GM20000 (cell line): ENCODE measurements around the gene TUBA1A.

Experiments
- DNase-seq: peaks from one replicate; pipeline ENCODE4 v3.0.0; 2012; ENCODE audit warnings: low spot score
- TF ChIP-seq, protein P1 (sequence below): IDR thresholded peaks from 2 replicates; pipeline ENCODE4 v1.5.1; 2012; ENCODE audit warnings: mild to moderate bottlenecking, control low read depth; ENCODE audit errors: extremely low read depth, missing control alignments

The TUBA1A gene

GRCh38 chr12:49188916-49189367, at the start of gene TUBA1A:
Gene TUBA1A, minus strand, starts transcription at chr12:49189080. Its CDS starts 101 bp downstream, at chr12:49188979.
- TF ChIP-seq, protein P1, sequence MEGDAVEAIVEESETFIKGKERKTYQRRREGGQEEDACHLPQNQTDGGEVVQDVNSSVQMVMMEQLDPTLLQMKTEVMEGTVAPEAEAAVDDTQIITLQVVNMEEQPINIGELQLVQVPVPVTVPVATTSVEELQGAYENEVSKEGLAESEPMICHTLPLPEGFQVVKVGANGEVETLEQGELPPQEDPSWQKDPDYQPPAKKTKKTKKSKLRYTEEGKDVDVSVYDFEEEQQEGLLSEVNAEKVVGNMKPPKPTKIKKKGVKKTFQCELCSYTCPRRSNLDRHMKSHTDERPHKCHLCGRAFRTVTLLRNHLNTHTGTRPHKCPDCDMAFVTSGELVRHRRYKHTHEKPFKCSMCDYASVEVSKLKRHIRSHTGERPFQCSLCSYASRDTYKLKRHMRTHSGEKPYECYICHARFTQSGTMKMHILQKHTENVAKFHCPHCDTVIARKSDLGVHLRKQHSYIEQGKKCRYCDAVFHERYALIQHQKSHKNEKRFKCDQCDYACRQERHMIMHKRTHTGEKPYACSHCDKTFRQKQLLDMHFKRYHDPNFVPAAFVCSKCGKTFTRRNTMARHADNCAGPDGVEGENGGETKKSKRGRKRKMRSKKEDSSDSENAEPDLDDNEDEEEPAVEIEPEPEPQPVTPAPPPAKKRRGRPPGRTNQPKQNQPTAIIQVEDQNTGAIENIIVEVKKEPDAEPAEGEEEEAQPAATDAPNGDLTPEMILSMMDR = no peak
- peak; percentile 93 for DNase-seq

DNA sequence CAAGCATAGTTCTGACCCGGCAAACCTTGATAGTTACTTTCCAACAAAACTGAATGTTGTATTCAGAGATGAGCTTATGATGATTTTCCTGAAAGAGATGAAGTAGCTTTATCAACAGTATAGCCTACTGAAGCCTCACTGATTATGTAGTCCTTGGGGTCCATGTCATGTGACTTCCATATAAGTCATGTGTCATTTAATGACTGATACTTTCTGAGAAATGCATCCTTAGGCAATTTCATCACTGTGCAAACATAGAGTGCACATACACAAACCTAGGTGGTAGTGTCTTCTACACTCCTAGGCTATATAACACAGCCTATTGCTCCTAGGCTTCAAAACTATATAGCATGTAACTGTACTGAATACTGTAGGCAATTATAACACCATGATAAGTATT, 47.5 kb upstream of the TUBA1A start:
- no peak for DNase-seq
- TF ChIP-seq, protein P1 = no peak

- DNase-seq = peak; percentile 28
- TF ChIP-seq, protein P1 = no peak
Observed at GRCh38 chr12:49233842-49234526, 45.1 kb upstream of the TUBA1A start.

DNA sequence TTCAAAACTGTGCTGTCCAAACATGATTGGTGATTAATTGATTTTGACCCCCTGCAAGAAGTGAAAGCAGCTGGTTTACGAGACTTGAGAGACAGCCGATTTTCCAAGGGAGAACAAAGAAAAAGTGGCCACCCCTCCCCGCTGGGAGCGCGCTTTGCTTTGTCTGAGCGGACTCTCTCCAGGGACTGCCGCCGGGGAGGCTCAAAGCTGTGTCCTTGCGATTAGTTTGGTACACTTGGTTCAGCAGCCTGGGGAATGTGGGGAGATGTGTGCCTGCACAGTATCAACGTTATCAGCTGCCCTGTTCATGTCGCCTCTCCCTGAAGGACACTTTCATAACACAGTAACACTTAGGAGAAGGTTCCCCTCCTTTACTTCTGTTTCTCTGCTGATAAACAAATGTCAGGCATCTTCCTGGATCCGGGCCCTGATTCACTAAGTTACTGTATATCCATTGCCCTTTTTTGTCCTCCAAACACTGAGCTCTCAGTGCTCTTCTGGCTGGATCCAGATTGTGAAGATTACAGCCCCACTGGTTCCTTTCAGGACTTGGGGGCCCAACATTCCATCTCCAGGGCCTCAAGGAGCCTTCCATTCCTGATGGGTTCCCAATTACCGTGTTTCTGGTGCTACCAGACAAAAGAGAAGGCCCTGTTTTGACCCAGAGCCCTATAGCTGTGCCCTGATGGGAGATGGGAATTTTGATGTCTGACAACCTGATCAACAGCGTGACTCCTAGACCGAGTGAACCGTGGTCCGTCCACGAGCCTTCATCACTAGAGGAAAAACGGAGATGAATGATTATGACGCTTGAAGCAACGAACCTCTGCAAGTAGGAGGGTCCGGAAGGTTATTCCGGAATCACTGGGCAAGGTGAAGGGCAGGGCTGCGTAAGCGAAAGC, 44.3 kb upstream of the TUBA1A start:
- TF ChIP-seq, protein P1 = no peak
- DNase-seq = no peak

DNA sequence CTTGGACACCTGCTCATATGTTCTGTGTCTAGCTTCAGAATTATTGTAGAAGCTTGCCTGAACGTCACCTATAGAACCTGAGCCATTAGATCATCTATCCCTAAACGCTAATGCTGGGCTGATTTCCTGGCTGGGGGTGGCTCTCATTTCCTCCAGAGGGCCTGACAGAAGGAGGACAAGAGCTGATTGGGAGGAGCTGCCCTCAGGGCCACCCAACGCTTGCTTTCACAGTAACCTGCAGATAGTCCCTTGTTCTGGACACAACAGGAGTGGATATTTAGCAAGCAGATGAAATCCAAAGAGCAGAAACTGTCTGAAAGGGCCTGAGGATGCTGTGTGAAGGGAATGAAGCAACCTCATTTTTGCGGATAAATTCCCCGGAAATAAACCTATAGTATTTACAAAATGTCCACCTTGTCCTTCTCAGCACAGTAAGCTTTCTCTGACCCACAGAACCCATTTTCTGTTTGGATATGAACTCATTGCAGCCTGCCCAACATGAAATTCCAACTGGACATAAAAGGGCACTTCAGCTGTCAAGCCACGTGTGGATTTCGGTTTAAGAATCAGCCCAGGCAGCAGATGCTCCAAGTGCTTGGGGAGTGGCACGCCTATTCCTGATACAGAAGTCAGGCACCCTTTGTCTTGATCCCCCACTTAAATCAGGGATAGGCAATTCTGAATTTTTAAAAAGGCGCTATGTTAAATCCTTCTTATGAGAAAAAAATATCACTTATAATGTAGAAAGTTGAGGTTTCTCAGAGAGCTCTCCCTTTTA, 43.2 kb upstream of the TUBA1A start:
- no peak for DNase-seq

DNA sequence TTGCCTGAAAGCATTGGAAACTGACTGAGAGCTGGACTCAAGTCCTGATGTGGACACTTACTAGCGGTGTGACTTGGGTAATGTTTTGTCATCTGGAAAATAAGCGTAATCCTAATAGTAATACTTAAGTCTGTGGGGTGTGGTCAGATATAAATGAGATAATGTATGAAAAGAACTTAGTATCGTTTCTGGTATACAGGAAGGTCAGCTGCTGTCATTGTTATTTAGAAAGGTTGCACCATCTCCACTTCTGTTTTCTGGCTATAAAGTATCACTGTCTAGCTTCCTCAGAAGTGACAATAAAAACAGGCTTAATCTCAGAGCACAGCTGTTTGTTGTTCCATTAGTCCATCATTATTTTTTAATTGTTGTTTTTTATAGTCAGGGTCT, 41.9 kb upstream of the TUBA1A start:
- DNase-seq = no peak
- TF ChIP-seq, protein P1 = no peak

More for the DNA sequence above, 43.2 kb upstream of the TUBA1A start:
- TF ChIP-seq, protein P1 = no peak
